ENCODE results near the gene WEE1.

Gene WEE1

DNA sequence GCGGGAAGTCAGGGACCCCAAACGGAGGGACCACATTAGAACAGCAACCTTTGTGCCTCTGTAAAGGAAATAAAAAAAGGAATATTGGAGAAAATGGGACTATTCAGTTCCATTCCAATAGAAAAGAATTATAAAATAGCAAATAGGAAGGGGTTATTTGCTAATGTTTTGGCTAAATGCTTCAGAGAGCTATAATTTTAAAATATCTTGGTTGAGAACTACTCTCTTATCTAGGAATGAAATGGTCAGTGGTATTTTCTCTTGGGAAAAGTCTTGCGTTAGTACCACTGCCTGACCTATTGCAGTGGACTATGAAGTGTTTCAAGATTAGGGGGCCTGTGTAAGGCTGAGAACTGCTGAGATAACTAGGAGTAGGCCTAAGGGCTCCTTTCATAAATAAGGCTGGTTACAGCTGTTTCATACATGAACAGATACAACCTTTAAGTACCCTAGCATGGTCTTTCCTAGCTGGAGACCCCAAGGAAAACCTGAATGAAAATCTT is 6.9 kb upstream of the WEE1 start:
- peak; percentile 42 for DNase-seq (ENCODE audit: low read depth)

- DNase-seq (ENCODE audit: low read depth), result no peak
These were observed 6.1 kb upstream of the WEE1 start for GRCh38 chr11:9567401-9567800.

DNA sequence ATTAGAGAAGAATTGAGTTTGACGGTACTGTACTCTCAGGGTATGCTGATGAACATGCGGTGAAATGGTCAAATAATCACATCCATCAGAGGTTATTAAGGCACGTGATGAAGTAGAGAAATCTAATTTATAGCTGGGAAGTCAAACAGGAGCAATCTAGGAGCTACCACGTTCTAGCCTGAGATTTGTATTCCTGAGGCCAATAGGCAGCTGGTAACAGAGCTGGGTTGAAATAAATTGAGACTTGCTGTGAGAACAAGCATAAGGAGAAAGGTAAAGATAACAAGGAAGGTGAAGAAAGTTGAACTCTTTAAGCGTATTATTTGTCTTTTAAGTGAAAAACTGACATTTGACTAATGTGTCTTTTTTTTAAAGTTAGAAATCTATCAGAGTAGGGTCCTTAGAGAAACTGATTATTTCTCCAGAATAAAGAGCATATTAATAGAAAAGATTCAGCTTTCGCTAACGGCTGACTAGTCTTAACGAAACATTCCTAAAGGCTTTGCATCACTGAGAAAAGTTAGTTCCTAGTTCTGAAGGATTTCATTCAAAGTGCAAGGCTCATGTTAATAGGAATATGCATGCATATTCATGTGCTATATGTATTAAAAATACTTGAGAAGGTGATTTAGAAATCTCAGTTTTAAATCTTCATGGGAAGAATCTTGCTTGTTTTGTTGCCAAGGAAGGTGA is 5.2 kb upstream of the WEE1 start:
- no peak for DNase-seq (ENCODE audit: low read depth)

DNA sequence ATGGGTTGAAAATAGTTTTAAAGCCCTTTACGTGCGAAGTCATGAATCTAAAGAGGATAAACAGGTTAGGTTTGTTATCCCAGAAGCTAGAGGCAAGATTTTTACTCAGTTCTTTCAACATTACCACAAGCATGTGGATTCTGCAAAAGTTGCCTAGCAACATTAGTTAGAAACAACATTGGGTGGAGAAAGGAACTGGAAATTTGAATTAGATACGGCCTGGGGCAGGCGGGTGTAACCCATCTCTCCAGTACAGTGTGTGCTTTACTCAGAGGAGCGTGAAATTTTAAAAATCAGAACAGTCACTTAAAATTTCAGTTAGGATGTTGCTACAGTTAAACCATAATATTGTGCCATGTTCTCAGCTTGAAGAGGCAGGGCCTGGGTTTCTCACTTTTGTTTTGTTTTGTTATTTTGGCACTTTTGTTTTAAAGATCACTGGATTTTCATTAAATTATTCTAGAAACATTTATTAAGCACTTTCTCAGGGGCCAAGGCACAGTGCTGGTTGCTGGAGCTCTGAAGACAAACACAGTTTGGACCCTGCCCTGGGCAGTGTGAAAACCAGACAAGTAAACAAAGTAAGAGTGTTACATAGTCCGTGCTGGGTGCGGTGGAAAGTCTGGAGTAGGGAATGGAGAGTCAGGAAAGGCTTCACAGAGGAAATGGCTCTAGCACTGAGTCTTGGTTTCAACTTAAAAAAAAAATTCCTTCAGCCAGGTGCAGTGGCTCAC is 4.4 kb upstream of the WEE1 start:
- DNase-seq (ENCODE audit: low read depth), result peak; percentile 94

DNA sequence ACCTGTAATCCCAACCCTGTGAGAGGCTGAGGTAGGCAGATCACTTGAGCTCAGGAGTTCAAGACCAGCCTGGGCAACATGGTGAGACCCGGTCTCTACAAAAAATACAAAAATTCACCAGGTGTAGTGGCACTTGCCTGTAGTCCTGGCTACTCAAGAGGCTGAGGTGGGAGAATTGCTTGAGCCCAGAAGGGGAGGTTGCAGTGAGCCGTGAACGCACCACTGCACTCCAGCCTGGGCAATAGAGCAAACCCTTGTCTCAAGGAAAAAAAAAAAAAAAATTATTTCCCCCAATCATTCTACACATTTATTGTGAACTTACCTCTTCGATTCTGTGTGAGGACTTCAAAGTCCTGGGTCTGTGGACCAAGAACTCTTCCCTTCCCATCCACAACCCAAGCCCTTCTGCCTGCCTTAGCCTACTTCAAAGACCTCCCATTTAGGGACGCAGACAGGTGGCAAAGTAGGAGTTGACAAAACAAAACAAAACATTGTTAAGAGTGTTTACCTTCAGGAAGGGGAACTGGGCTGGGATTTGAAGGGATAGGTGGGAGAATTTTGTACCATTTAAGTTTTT is 3.8 kb upstream of the WEE1 start:
- no peak for DNase-seq (ENCODE audit: low read depth)

GRCh38 chr11:9570313-9571025 is 3.0 kb upstream of the WEE1 start:
- DNase-seq (ENCODE audit: low read depth), result no peak

GRCh38 chr11:9571071-9571762 is 2.3 kb upstream of the WEE1 start:
- DNase-seq (ENCODE audit: low read depth), result no peak

DNA sequence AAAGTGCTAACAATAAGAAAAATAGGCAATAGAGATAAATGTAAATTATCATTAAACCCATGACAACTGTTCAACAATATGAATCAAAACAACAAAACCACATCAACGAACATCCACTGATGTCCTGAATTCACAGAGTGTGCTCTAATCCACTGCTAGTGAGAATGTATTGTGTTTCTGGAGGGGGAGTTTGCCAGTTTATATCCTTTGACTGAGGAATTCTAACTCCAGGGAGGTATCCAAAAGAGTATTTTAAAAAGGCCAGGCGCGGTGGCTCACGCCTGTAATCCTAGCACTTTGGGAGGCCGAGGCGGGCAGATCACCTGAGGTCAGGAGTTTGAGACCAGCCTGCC is 1.7 kb upstream of the WEE1 start:
- DNase-seq (ENCODE audit: low read depth), result no peak

DNA sequence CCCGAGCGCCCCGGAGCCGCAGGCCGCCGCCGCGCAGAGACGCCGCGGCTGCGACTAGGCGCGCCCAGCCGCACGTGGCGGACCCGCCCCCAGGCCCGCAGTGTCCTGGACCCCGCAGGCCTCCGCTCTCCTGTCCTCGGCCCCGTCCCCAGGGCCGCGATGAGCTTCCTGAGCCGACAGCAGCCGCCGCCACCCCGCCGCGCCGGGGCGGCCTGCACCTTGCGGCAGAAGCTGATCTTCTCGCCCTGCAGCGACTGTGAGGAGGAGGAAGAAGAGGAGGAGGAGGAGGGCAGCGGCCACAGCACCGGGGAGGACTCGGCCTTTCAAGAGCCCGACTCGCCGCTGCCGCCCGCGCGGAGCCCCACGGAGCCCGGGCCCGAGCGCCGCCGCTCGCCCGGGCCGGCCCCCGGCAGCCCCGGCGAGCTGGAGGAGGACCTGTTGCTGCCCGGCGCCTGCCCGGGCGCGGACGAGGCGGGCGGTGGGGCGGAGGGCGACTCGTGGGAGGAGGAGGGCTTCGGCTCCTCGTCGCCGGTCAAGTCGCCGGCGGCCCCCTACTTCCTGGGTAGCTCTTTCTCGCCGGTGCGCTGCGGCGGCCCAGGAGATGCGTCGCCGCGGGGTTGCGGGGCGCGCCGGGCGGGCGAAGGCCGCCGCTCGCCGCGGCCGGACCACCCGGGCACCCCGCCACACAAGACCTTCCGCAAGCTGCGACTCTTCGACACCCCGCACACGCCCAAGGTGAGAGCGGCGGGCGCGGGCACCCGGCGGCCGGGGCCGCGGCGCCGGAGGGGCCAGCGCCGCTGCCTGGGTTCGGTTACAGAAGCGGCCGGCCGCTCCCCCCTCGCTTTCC is 528 bp downstream of the WEE1 start:
- DNase-seq (ENCODE audit: low read depth), result peak; percentile 32

DNA sequence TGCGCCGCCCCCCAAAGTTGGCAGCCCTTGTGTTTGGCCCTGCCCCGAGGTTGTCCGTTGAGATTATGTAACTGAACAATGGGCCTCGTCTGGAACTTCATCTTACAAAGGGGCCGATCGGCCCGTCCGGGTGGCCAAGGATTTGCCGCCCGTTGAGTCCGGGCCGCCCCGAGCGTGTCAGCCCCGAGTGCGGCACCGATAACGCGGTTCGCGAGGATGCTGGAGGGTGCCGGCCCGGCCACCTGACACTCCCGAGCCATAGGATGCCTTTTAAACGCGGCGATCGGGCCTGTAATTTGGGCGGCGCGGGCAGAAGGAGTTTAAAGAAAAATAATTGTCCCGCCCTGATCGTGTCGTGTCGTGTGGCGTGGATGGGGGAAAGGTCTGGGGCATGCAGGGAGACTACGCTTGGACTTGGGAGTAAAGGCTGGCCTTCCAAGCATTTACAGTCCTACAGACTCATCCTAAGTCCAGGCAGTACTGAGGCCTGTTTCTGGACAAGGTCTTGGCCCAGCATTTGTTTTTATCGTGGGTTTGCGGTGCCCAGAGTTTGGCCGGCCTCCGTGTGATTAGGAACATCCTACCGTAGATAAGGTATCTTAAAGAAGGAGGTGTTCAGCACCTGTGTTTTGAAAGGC is 1.3 kb downstream of the WEE1 start:
- DNase-seq (ENCODE audit: low read depth), result peak; percentile 58

- DNase-seq (ENCODE audit: low read depth), result peak; percentile 94
These were observed 2.1 kb downstream of the WEE1 start for GRCh38 chr11:9575260-9576240.

- peak; percentile 22 for DNase-seq (ENCODE audit: low read depth)
These were observed 3.4 kb downstream of the WEE1 start for GRCh38 chr11:9576701-9577381.

- peak; percentile 56 for DNase-seq (ENCODE audit: low read depth)
These were observed 4.1 kb downstream of the WEE1 start for GRCh38 chr11:9577556-9577955.

DNA sequence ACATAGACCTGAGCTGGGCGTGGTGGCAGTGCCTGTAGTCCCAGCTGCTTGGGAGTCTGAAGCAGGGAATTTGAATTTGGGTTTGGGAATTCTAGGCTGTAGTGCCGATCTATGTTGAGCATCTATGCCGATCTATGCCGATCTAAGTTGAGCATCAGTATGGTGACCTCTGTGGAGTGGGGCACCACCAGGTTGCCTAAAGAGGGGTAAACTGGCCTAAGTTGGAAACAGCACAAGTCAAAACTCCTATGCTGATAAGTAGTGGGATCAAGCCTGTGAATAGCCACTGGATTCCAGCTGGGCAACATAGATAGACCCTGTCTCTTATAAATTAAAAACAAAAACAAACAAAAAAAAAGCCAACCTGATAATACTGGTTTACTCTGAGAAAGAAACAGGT is 7.4 kb downstream of the WEE1 start:
- DNase-seq (ENCODE audit: low read depth), result no peak

- no peak for DNase-seq (ENCODE audit: low read depth)
These were observed 8.2 kb downstream of the WEE1 start for GRCh38 chr11:9581556-9582161.

GRCh38 chr11:9590717-9591116 is 17.2 kb downstream of the WEE1 start:
- DNase-seq (ENCODE audit: low read depth), result no peak

- peak; percentile 32 for DNase-seq (ENCODE audit: low read depth)
These were observed 21.0 kb downstream of the WEE1 start for GRCh38 chr11:9594267-9595046.
